NCI-H446 treated with DMSO at 0.1 percent for 48 hours (cell line): ENCODE results near the gene MMP17.
"Not testable (repeated sequence)": the region's sequence is repeated elsewhere in the genome, so short reads cannot be mapped to it uniquely, and the experiment has no call there.

Source experiments
- DNase-seq: peaks from one replicate; lab custom pipeline; 2025; lab: John Stamatoyannopoulos, UW

The MMP17 gene

DNA sequence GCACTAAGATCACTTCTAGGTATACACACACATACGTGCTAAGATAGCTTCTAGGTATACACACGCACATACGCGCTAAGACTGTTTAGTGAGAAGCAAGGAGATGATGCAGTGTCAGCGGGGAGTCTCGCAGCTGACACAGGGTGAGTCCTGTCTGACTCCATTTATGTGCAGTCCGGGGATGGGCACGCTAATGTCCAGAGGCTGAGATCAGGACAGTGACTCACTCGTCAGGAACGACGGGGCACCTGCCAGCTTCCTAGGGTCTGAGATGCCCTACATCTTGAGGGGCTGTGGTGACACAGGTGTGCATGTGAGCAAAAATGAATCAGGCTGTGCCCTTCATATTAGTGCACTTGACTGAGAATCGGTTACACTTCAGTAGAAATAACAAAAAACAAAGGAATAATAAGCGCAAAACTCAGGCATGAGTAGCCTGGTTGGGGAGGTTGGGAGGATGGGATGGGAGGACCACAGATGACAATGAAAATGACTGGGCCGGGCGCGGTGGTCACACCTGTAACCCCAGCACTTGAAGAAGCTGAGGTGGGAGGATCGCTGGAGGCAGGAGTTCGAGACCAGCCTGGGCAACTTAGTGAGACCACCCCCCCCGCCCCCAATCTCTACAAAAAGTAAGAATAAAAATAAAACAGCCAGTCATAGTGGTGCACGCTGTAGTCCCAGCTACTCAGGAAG, 37.1 kb downstream of the MMP17 start:
- no peak for DNase-seq

DNA sequence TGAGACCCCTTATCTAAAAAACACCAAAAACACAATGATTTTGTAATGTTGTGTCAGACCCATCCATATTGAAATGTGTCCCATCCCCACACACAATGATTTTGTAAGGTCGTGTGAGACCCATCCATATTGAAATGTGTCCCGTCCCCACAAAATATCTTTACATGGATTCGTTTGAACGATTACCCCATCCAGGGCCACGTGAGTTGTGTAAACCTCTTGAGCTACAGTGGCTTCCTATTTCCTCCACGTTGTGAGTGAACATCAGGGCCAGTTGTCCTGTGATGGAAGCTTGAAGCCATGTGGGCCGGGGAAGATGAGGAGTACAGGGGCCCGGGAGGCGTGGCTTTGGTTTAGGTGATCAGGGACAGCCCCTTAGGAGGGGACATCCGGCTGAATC, 39.3 kb downstream of the MMP17 start:
- no peak for DNase-seq

DNA sequence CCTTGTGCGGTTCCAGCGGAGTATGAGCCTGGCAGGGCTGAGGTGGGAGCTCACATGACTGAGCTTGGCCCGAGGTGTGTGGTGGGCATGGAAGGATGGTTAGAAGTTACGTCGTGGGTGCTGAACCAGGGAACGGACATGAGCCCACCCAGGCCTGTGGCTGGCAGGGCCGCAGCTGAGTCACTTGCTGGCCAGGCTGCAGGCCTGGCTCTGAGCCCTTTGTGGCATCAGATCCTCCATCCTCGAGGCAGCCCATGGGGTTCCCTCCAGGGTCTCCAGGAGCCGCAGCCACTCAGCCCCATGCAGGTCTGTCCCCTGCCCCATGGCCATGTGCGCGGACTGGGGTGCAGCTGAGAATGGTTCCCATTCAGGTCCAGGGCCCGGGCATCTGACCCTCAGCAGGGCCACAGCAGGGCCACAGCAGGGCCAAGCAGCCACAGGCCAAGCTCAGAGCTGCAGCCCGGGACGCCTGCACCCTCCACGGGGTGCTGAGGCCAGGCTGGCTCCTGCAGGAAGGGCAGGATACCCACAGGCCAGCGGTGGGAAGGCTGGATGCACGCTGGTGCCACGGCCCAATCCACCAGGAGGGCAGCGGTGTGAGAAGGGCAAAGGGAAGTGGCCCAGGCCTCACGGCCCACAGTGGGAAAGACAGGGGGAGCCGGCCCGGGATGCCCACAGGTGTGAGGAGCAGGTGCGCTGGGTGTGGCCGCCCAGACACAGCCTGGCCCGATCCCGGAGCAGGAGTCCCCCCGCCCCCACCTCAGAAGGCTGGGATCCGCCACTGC, 39.9 kb downstream of the MMP17 start:
- DNase-seq, result no peak

DNA sequence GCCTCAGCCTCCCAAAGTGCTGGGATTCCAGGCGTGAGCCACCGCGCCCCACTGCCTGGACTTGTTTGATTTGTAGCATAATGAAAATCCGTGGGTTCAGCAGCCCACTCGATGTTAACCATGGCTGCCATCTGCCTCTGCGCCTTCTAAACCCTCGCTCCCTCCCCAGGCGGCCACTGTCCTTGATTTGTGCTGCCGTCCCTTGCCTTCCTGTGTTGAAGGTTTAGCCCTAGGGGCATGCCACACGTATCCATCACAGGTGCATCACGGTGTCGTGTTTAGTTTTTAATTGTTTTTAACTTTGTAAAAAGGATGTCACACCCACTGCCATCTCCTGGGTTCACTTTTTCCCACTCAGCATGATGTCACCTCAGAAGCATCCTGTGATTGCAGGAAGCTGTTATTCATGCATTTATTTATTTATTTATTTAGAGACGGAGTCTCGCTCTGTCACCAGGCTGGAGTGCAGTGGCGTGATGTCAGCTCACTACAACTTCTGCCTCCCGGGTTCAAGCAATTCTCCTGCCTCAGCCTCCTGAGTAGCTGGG, 41.8 kb downstream of the MMP17 start:
- DNase-seq, result no peak

DNA sequence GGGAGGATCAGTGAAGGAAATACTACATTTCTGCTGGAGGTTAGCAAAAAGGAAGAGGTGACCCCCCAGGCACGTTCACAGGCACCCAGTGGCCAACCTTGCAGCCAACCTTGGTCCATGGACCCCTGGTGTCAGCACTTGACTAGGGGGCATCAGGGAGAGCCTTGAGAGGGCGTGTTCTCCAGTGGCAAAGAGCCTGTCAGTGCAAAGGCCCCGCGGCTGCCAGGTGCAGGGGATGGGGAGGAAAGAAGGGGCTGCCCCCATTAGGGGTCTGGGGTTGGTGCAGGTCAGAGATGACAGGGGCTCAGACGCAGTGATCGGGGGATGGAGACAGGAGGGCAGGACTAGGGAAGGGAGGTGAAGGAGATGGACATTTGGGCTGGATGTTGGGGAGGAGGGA, 43.5 kb downstream of the MMP17 start:
- DNase-seq, result no peak

DNA sequence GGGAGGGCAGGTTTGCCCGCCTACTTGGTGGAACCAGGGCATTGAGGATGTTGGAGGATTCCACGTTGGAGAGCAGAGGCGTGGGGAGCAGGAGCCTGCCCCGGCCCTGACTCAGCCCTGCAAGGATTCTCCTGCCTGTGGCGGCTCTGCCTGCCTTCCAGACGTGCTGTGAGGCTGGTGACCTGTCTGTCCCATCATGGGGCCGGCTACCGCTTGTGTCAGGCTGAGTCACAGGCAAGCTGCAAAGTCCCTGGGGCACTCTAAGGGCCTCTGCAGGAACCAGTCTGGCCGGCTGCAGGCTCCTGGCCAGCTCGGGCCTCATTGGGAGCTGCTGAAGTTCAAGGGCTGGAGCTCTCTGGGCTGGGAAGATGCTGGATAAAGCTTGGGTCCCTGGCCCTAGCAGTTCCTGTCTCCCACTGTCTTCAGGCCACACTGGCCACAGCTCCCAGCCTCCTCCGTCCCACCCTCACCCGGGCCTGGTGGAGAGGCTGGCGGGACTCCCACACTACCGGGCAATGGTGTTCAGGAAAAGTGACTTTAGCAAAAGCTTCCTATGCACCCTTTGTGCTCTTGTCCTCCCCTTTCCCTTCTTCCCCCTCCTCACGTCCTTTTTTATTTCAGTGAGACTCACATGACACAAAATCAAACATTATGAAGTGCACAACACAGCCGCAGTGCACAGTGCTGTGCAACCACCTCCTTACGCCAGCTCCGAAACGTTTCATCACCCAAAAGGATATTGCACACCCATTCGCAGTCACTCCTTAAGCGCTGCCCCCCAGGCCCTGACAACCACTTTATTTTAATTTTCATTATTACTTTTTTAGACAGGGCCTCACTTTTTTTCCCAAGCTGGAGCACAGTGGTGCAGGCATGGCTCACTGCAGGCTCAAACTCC, 44.2 kb downstream of the MMP17 start:
- DNase-seq, result no peak

DNA sequence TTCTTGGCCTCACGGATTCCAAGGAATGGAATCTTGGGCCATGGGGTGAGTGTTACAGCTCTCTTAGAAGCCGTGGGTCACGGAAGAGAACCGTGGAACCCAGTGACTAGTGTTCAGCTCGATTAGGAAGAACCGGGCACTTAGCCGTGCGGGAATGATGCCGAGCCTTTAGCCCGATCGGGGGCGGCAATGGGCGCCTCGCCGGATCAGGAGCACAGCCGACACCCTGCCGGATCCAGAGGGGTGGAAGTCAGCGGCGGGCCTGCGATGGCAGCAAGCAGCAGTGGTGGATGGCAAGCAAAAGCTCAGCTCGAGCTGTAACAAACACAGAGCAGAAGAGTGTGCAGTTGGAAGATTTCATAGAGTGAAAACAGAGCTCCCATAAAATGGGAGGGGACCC, 45.1 kb downstream of the MMP17 start:
- no peak for DNase-seq

DNA sequence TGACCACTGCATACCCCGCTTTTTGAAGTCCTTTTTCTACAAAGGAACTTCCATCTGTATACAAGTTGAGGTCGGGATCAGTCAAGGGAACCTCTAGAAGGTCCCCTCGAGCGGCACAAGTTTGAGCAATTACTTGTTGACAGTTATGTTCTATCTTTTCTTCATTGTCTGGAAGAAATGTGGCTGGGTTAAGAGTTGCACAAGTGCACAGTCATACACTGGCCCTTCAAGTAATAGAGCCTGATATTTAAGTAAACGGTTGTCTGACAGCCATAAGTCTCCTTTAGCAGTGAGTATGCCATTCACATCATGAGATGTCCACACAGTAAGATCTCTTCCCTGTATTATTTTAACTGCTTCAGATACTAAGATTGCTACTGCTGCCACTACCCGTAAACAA, 46.8 kb downstream of the MMP17 start:
- DNase-seq, result not testable (repeated sequence)

DNA sequence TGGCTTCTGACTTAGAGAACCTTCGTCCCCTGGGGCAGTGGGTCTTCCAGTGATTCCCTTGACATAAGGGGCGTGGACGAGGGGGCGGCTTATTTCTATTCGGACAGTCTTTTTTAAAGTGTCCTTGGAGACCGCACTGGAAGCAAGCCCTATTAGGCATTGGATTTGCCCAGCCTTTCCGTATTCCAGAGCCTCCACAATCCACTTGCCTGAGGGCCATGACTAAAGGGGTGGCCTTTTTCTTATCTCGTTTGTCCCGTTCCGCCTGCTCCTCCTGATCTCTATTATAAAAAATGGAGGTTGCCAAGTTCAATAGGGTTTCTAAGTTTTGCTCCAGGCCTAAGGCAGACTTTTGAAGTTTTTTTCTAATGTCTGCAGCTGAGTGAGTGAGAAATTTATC, 49.0 kb downstream of the MMP17 start:
- DNase-seq, result not testable (repeated sequence)

DNA sequence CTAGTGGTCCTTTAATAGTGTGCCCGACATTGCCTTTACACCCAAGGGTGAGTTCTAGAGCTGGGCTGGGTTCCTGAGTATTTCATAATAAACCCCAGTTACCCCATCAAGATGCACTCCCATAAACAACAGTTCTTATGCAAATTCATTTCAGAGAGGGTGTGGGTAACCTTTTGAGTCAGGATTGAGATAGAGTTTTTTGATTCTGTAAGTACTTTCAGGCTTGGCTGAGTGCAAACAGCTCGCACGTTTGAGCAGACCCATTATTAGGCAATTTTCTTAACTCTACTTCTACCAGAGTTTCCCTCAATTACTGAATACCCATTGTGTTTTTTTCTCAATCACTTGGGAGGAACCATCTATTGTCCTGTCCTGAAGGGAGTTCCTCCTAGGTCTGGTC, 50.2 kb downstream of the MMP17 start:
- DNase-seq, result not testable (repeated sequence)

DNA sequence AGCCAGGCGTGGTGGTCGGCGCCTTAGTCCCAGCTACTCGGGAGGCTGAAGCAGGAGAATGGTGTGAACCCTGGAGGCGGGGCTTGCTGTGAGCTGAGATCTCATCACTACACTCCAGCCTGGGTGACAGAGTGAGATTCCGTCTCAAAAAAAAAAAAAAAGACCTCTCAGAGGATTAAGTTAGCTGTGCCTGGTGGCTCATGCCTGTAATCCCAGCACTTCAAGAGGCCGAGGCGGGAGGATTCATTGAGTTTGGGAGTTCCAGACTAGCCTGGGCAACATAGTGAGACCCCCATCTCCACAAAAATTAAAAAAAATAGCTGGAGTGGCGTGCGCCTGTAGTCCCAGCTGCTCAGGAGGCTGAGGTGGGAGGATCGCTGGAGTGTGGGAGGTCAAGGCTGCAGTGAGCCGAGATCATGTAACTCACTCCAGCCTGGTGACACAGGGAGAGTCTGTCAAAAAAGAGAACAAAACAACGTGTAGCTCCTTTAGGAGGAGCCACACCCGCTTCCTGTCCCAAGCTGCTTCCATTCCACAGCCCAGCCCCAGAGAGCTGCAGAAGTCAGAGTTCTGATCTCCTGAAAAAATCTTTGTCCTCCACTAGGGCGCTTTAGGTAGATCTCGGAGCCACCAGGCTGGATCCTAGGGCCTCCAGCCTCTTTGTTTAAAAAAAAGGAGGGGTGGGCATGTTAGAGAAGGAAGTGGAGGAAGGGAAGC, 54.8 kb downstream of the MMP17 start:
- no peak for DNase-seq

DNA sequence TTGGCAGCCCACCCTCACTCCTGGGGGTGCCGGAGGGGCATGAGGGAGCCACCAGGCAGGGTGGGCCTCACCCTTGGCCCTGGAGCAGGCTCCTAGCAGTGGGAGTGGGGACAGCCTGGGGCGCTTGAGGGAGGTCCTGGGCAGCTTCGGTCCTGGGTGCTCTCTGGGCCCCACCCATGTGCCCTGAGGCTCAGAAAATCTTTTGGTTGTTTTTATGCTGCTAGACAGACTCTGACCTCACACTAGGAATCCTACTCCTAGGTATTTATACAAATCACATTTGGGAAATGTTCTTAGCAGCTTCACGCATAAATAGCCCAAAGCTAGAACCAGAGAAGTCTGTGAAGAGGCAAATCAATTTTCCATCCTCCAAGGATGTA, 55.3 kb downstream of the MMP17 start:
- no peak for DNase-seq

DNA sequence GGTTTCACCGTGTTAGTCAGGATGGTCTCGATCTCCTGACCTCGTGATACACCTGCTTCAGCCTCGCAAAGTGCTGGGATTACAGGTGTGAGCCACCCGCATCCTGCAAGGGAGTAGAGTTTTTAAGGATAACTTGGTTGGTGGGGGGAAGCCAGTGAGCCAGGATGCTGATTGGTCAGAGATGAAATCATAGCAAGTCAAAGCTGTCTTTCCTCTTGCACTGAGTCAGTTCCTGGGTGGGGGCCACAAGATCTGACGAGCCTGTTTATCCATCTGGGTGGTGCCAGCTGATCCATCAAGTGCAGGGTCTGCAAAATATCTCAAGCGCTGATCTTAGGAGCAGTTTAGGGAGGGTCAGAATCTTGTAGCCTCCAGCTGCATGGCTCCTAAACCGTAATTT, 56.9 kb downstream of the MMP17 start:
- not testable (repeated sequence) for DNase-seq

DNA sequence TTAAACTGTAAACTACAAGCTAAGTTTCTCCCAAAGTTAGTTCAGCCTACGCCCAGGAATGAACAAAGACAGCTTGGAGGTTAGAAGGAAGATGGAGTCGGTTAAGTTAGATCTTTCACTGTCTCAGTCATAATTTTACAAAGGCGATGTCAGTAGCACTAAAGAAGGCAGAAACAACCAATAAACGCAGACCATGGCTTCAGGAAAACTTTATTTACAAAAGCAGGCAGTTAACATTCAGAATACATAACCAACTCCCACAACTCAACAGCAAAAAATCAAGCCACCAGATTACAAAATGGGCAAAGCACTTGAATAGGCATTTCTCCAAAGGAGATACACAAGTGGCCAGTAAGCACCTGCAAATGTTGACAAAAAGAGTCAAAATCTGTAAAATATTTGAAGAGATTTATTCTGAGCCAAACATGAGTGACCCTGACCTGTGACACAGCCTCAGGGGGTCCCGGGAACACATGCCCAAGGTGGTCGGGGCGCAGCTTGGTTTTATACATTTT, 57.4 kb downstream of the MMP17 start:
- no peak for DNase-seq

DNA sequence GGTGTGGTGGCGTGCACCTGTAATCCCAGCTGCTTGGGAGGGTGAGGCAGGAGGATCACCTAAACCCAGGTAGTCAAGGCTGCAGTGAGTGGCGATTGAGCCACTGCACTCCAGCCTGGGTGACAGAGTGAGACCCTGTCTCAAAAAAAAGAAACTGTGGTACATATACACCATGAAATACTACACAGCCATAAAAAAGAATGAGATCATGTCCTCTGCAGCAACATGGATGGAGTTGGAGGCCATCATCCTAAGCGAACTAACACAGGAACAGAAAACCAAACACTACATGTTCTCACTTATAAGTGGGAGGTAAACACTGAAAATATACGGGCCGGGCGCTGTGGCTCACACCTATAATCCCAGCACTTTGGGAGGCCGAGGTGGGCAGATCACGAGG, 63.5 kb downstream of the MMP17 start:
- not testable (repeated sequence) for DNase-seq

DNA sequence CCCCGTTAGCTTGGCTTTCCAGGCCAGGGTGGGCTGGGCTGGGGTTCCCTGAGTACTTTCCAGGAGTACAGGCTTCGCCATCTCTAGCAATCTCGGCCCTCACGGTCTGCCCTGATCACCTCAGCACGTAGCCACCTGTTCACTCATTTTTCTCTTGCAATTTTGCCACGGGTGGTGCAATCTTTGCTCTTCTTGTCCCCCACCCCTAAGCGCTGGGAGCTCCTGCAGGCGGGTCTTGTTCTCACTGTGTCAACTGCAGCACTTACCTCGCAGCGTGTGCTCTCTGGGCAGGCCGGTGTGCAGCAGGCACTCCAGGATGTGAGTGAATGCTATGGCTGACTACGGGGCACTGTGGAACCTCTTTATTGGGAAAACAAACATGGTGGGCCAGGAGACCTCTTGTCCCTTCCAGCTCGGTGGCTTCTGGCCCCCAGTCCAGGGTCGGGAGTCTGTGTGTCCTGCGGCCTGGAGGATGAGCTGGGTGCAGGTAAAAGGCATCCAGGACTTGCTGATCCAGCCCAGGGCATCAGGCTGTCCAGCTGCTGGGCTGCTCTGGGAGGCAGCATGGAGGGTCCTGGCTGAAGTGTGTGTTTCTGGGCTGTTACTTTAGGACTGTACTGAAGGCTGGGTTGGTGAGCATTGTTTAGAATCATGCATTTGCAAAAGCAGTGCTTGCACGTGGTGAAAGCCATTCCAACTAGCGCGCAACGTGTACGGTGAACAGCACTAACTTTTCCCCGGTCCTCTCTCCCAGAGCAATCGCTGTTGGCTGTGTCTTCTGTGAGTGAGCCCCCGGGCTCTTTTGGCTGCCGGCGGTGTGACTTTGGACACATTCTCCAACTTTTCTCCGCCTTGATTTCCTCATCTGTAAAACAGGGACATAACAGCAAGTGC, 64.8 kb downstream of the MMP17 start:
- DNase-seq, result no peak

DNA sequence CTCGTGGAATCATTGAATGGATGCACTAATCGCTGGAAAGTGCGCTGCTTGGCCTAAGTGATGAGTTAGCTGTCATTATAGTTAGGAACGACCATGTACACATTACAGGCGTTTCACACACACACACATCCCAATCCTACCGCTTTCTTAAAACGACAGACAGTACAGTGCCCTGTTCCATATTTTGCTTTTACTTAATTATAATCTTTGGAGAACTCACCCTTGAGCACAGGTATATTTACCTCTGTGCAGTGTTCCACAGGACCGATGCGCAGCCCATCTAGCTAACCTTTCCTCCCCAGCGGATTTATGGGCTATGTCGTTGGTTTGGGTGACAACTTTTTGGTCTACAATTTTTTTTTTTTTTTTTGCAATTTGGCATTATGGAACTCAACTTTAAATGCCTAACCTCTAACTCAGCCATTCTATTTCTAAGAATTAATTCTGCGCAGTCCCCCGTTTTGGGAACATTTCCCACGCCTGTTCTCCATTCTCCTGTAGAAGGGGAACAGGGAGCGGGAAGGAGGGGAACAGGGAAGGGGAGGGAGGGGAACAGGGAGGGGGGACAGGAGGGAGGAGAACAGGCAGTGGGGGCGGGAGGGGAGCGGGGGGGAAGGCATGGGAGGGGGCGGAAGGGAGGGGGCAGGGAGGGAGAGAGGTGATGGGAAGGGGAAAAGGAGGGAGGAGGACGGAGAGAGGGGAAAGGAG, 65.6 kb downstream of the MMP17 start:
- no peak for DNase-seq

DNA sequence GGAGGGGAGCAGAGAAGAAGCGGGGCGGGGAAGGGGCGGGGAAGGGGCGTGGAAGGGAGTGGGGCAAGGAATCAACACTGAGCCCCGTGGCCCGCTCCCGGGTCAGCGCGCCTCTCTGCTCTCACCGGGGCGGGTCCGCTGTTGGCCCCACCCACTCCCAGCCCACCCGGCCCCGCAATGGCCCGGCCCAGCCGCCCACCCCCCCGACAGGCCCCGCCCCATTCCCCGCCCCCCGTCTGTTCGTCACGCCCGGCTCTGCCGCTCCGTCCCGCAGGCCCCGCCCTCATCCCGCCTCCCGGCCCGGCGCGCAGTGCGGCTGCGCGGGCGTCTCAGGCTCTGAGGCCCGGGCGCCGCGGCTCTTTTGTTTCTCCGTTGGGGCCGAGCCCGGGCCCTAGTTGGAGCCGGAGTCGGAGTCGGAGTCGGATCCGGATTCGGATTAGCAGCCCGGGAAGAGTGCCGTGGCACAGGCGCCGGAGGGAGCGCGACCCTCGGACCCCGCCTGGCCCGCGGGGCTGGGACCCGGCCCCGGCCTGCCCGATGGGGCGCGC, 66.2 kb downstream of the MMP17 start, which contains the start of gene ULK1:
ULK1 (plus strand) TSS at position 310 of the 548 bp plus-strand sequence. CDS start 380 bp downstream, outside the sequence.
- peak; percentile 84 for DNase-seq

DNA sequence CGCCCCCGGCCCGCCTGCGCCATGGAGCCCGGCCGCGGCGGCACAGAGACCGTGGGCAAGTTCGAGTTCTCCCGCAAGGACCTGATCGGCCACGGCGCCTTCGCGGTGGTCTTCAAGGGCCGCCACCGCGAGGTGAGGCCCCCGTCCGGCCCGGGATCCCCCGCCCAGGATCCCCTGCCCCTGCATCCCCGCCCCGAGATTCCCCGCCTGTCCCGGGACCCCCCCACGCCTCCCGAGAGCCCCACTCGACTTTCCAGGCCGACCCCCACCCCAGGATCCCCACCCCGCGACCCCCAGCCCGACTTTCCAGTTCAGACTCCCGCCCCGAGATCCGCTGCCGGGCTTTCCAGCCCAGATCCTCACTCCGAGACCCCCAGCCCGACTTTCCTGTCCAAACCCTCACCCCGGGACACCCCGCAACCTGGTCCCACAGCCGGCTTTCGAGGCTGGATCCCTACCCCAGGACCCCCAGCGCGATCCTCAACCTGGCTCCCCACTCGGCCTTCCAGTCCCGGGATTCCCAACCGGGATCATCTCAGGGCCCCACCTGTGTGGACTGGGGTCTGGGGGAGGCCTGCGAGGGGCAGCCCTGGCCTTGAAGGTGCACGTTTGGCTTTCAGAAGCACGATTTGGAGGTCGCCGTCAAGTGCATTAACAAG, 66.9 kb downstream of the MMP17 start:
- no peak for DNase-seq
